ENCODE measurements around the gene TTC28. TPM values are rescaled to one million over a fixed set of nuclear protein-coding genes. Genes with fewer than 3 reads are reported as not detected.
"Not testable (repeated sequence)": the region's sequence is repeated elsewhere in the genome, so short reads cannot be mapped to it uniquely, and the experiment has no call there.

TTC28 gene
- total and polyA plus RNA-seq, 7 donors, result 1.2 to 12.1 (median 3.5) TPM

- 90 to 93% (median 91%) methylated on average over 2 of the region's 2 CpGs for WGBS, 3 donors
- intact Hi-C loops (cut with DNase I), result no loop called here
- ATAC-seq (no peak), DNase-seq (no peak)
- no peak overlapping the region for H3K27ac ChIP-seq
- H3K4me1 ChIP-seq, result no peaks in the 10 kb centered on the region
- no peak overlapping the region for H3K4me3 ChIP-seq
- H3K9me3 ChIP-seq, result no peaks in the 10 kb centered on the region
- no peak for TF ChIP-seq CTCF (IDR thresholded peaks at IDR 0.05)
- no peaks in the 10 kb centered on the region for H3K27me3 ChIP-seq (ENCODE audit: insufficient read depth in 3 of 3, low read length in 2 of 3)
- H3K36me3 ChIP-seq (ENCODE audit: insufficient read depth in 1 of 2, low read depth in 1 of 2), result no peaks in the 10 kb centered on the region
These were observed 206.4 kb downstream of the TTC28 start for GRCh38 chr22:28473258-28473657.

- H3K9me3 ChIP-seq; H3K36me3 ChIP-seq (ENCODE audit: insufficient read depth in 1 of 2, low read depth in 1 of 2); H3K27ac ChIP-seq; H3K4me1 ChIP-seq; intact Hi-C loops (cut with DNase I); H3K27me3 ChIP-seq (ENCODE audit: insufficient read depth in 3 of 3, low read length in 2 of 3); ATAC-seq; H3K4me3 ChIP-seq; DNase-seq: not testable (repeated sequence)
- 88 to 94% (median 89%) methylated on average over 1 of the region's 1 CpG for WGBS, 3 donors
These were observed 212.6 kb downstream of the TTC28 start for GRCh38 chr22:28467055-28467454.

- no peak for TF ChIP-seq CTCF (IDR thresholded peaks at IDR 0.05)
- H3K36me3 ChIP-seq (ENCODE audit: insufficient read depth in 1 of 2, low read depth in 1 of 2), result no peaks in the 10 kb centered on the region
- H3K27ac ChIP-seq, result no peak overlapping the region
- ATAC-seq (no peak), DNase-seq (no peak)
- intact Hi-C loops (cut with DNase I), result no loop called here
- 85 to 94% (median 91%) methylated on average over 4 of the region's 4 CpGs for WGBS, 3 donors
- no peaks in the 10 kb centered on the region for H3K4me1 ChIP-seq
- no peak overlapping the region for H3K4me3 ChIP-seq
- H3K9me3 ChIP-seq, result no peaks in the 10 kb centered on the region
- no peaks in the 10 kb centered on the region for H3K27me3 ChIP-seq (ENCODE audit: insufficient read depth in 3 of 3, low read length in 2 of 3)
These were observed 213.2 kb downstream of the TTC28 start for GRCh38 chr22:28466399-28466798.

- intact Hi-C loops (cut with DNase I), result no loop called here
- no peaks in the 10 kb centered on the region for H3K36me3 ChIP-seq (ENCODE audit: insufficient read depth in 1 of 2, low read depth in 1 of 2)
- WGBS, 3 donors, result 89 to 93% (median 90%) methylated on average over 1 of the region's 1 CpG
- no peak overlapping the region for H3K27ac ChIP-seq
- H3K4me1 ChIP-seq, result no peaks in the 10 kb centered on the region
- no peak for TF ChIP-seq CTCF (IDR thresholded peaks at IDR 0.05)
- ATAC-seq (no peak), DNase-seq (no peak)
- H3K9me3 ChIP-seq, result no peaks in the 10 kb centered on the region
- H3K4me3 ChIP-seq, result no peak overlapping the region
- no peaks in the 10 kb centered on the region for H3K27me3 ChIP-seq (ENCODE audit: insufficient read depth in 3 of 3, low read length in 2 of 3)
These were observed 213.8 kb downstream of the TTC28 start for GRCh38 chr22:28465841-28466240.

- intact Hi-C loops (cut with DNase I), result no loop called here
- ATAC-seq (no peak), DNase-seq (no peak)
- Histone ChIP-seq H3K36me3 (ENCODE audit: insufficient read depth in 1 of 2, low read depth in 1 of 2) (no peaks in the 10 kb centered on the region), H3K4me1 (no peaks in the 10 kb centered on the region), H3K27me3 (ENCODE audit: insufficient read depth in 3 of 3, low read length in 2 of 3) (no peaks in the 10 kb centered on the region), H3K4me3 (no peak overlapping the region), H3K9me3 (no peaks in the 10 kb centered on the region), H3K27ac (no peak overlapping the region)
- WGBS, 3 donors, result 57 to 68% (median 66%) methylated on average over 1 of the region's 1 CpG
- no peak for TF ChIP-seq CTCF (IDR thresholded peaks at IDR 0.05)
These were observed 215.5 kb downstream of the TTC28 start for GRCh38 chr22:28464127-28464526.

GRCh38 chr22:28463408-28463807 is 216.2 kb downstream of the TTC28 start:
- H3K4me1 ChIP-seq; H3K9me3 ChIP-seq; H3K27ac ChIP-seq; intact Hi-C loops (cut with DNase I); H3K27me3 ChIP-seq (ENCODE audit: insufficient read depth in 3 of 3, low read length in 2 of 3); DNase-seq; H3K4me3 ChIP-seq; H3K36me3 ChIP-seq (ENCODE audit: insufficient read depth in 1 of 2, low read depth in 1 of 2); ATAC-seq: not testable (repeated sequence)
- WGBS, 3 donors, result 85 to 91% (median 91%) methylated on average over 1 of the region's 1 CpG

Measured in psoas muscle (tissue), 8 donors.